Stimulated activated CD4-positive, alpha-beta T cell treated with anti-CD3 and anti-CD28 coated beads, Interleukin-12 subunit alpha, Interleukin-12 subunit beta, amount 100 ng/mL, for 24 hours (primary cell): ENCODE measurements around the gene AQP5.
"Not testable (repeated sequence)": the region's sequence is repeated elsewhere in the genome, so short reads cannot be mapped to it uniquely, and the experiment has no call there.

Experiments
- DNase-seq, 2 experiments: peaks; one replicate each; pipeline ENCODE4 v3.0.0-alpha.2; 2020; ENCODE audit warnings: low read depth in 2 of 2

Gene AQP5

GRCh38 chr12:49980501-49981349, 19.1 kb downstream of the AQP5 start:
- no peak for DNase-seq

DNA sequence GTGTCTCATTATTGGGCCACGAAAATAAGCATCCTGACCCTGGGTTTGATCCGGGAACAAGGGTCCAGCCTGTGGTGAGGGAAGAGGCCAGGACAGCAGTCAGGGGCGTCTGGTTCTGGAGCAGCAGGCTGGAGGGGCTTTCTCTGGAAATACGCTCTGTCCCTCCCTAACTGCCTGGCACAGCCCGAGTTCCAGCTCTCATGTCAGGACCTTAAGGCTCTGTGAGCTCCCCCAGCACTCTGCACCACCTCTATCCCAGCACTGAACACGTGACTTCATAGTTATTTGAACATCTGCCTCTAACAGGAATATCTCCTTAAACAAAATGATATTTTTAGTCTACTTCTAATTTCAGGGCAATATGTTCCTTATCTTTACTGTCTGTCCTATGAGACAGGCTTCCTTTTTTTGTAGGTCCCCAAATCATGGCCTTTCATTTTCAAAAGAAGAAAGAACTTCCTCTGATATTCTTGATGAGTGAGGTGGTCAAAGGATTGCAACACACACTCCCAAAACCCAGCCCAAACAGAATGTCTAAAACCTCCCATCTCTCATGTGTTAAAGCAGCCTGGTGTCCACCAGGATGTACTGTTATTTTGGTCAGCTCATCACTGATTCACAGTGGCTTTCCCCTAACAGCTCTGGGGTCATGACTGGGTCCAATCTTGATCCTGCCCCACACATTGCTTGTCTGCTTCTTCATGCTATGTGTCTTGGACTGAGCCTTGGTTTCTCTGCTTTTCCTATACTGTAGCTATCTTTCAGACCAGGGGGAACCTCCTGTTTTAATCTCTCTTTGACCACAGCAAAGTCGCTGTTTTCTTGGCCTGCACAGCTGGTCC, 20.8 kb downstream of the AQP5 start:
- DNase-seq = no peak

- DNase-seq = no peak
Measured at GRCh38 chr12:49983892-49984291, 22.2 kb downstream of the AQP5 start.

GRCh38 chr12:49984476-49985359, 23.0 kb downstream of the AQP5 start:
- DNase-seq = no peak

GRCh38 chr12:49985981-49986380, 24.3 kb downstream of the AQP5 start:
- DNase-seq = no peak

DNA sequence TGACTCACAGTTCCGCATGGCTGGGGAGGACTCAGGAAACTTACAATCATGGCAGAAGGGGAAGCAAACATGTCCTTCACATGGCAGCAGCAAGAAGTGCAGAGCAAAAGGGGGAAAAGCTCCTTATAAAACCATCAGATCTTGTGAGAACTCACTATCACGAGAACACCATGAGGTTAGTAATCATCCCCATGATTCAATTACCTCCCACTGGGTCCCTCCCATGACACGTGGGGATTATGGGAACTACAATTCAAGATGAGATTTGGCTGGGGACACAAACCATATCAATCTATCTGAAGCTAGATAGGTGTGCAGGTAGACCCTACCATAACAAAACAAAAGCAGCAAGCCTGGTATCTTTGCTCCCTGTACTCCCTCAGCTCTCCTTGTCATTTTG, 24.8 kb downstream of the AQP5 start:
- not testable (repeated sequence) for DNase-seq

- no peak for DNase-seq
Measured at GRCh38 chr12:49987625-49988303, 26.1 kb downstream of the AQP5 start.

DNA sequence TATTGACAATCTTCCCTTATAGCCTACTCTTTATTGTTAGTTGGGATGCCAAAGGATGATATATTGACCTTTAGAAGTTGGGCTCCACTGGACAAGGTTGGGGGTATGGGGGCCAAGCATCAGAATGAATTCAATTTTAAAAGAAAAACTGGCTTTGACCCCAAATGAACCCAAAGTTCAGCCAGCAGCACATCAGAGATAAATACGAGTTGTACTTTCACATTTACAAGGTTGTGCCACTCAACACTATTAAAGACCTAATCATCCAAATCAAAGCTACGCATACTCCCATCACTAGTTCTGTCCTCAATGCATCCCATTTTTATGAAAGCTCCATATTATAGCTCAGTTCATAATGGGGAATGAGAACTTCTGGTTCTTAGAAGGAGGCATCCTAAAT, 27.7 kb downstream of the AQP5 start:
- not testable (repeated sequence) for DNase-seq

GRCh38 chr12:49990273-49990672, 28.6 kb downstream of the AQP5 start:
- DNase-seq = no peak

DNA sequence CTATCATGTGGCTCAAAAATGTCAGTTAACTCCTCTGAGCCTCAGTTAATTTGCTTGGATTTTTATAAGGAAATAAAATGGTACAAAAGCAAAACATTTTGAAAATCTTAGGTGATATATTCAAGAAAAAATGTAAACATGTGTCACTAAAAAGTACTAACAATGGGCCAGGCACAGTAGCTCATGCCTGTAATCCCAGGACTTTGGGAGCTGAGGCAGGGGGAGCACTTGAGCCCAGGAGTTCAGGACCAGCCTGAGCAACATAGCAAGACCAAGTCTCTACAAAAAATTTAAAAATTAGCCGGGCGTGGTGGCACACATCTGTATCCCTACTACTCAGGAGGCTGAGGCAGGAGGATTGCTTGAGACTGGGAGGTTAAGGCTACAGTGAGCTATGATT, 36.8 kb downstream of the AQP5 start:
- DNase-seq = no peak

GRCh38 chr12:50003595-50003994, 41.9 kb downstream of the AQP5 start:
- no peak for DNase-seq

- no peak for DNase-seq
Measured at GRCh38 chr12:50004696-50005095, 43.0 kb downstream of the AQP5 start.

DNA sequence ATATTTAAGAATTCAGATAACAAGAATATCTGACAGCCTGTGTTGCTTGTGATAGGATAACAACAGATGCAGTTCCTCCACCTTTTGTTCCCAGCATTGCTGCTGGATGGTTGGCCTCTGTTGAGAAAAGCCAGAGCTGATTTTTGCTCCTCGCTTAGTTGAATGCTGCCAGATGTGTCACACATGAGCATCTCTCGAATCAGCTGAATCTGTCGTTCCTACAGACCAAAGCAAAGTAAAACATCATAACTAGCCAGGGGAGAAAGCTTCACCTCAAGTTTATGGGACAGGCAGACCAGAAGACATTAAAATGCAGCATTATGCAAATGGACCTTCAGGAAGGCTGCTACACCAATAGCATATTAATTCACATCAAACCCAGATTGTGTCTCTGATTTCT, 43.5 kb downstream of the AQP5 start:
- DNase-seq = no peak

GRCh38 chr12:50006280-50006679, 44.6 kb downstream of the AQP5 start:
- DNase-seq = no peak

- DNase-seq = no peak
Measured at GRCh38 chr12:50006754-50007442, 45.2 kb downstream of the AQP5 start.

GRCh38 chr12:50013361-50014147, 51.9 kb downstream of the AQP5 start:
- no peak for DNase-seq

- no peak for DNase-seq
Measured at GRCh38 chr12:50014342-50014741, 52.7 kb downstream of the AQP5 start.
